Left hindlimb (tissue), 1 donor: ENCODE results near the gene CASP3.
"Not testable (repeated sequence)": the region's sequence is repeated elsewhere in the genome, so short reads cannot be mapped to it uniquely, and the experiment has no call there.

Experiments used
- DNase-seq: peaks from one replicate; pipeline ENCODE4 v3.0.0-alpha.2; 2018

The CASP3 gene

GRCh38 chr4:184662236-184662635 is 13.0 kb upstream of the CASP3 start:
- DNase-seq = no peak

GRCh38 chr4:184660978-184661377 is 11.7 kb upstream of the CASP3 start:
- no peak for DNase-seq

GRCh38 chr4:184657820-184658219 is 8.6 kb upstream of the CASP3 start:
- DNase-seq = not testable (repeated sequence)

GRCh38 chr4:184657144-184657543 is 7.9 kb upstream of the CASP3 start:
- no peak for DNase-seq

GRCh38 chr4:184655889-184656869 is 6.9 kb upstream of the CASP3 start:
- peak; percentile 44 for DNase-seq

GRCh38 chr4:184653650-184654049 is 4.4 kb upstream of the CASP3 start:
- no peak for DNase-seq

- DNase-seq = not testable (repeated sequence)
Observed at GRCh38 chr4:184652681-184653080, 3.4 kb upstream of the CASP3 start.

GRCh38 chr4:184651899-184652298 is 2.7 kb upstream of the CASP3 start:
- no peak for DNase-seq

GRCh38 chr4:184649971-184650855 is 966 bp upstream of the CASP3 start:
- no peak for DNase-seq

GRCh38 chr4:184648313-184649025 is 778 bp downstream of the CASP3 start:
- peak; percentile 72 for DNase-seq

- no peak for DNase-seq
Observed at GRCh38 chr4:184648054-184648312, 1.3 kb downstream of the CASP3 start.

- DNase-seq = no peak
Observed at GRCh38 chr4:184647266-184648053, 1.8 kb downstream of the CASP3 start.

- DNase-seq = no peak
Observed at GRCh38 chr4:184645904-184646610, 3.2 kb downstream of the CASP3 start.

- no peak for DNase-seq
Observed at GRCh38 chr4:184644553-184645307, 4.5 kb downstream of the CASP3 start.

- no peak for DNase-seq
Observed at GRCh38 chr4:184643731-184644130, 5.5 kb downstream of the CASP3 start.

GRCh38 chr4:184641451-184641850 is 7.8 kb downstream of the CASP3 start:
- DNase-seq = no peak

GRCh38 chr4:184641022-184641421 is 8.2 kb downstream of the CASP3 start:
- no peak for DNase-seq

- DNase-seq = no peak
Observed at GRCh38 chr4:184636897-184637296, 12.3 kb downstream of the CASP3 start.

GRCh38 chr4:184636144-184636543 is 13.1 kb downstream of the CASP3 start:
- no peak for DNase-seq

GRCh38 chr4:184635381-184635780 is 13.9 kb downstream of the CASP3 start:
- no peak for DNase-seq

GRCh38 chr4:184632842-184633241 is 16.4 kb downstream of the CASP3 start:
- DNase-seq = no peak
